Measurements from ENCODE around the gene UROC1. TPM values are rescaled to one million over a fixed set of nuclear protein-coding genes. Genes with fewer than 3 reads are reported as not detected.

UROC1 gene
- total RNA-seq, 1 donor, result not detected

GRCh38 chr3:126555795-126556636 lies 38.4 kb upstream of the UROC1 start:
- no peak for TF ChIP-seq CTCF (IDR thresholded peaks at IDR 0.05; ENCODE audit: insufficient read depth, low read length)
- H3K4me3 ChIP-seq (ENCODE audit: low read depth, low read length), result no peak overlapping the region
- DNase-seq (ENCODE audit: low read depth), result no peak

DNA sequence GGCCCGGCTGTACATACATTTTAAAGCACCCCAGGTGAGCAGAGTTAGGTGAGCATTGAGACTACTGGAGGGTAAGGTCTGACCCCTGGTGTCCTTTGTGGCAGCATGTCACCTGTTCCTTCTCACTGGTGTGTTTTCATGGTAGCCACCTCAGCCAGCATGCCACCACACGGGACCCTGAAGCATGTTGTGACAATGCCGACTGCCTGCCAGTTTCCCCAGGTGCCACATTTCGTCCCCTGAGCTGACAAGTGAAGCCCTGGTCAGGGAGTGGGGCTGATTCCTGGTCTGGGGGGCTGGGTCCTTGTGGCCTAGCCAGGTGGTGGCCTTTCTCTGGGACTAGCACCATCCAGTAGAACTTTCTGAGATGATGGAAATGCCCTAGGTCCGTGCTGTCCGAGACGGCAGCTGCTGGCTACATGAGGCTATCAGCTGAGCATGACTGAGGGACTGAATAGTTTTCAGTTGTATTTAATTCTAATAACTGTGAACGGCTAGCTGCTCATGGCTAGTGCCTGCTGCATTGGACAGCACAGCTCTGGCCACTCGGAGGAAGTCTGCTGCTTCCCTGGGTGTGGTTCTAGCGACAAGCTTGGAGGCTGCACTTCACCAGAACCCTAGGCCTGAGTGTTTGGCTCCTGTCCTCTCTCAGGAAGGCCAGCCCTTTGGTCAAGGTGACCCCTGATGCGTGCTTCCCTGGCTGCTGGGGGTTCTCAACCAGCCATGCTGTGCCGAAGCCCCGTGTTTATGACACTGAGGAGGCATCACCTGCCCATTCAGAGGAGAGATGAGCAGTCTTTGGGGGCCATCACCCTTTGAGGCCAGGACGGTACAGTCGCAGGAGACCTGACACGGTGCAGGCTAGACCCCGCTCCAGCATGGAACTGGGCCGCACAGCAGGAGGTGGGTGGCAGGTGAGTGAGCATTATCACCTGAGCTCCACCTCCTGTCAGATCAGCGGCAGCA lies 37.3 kb upstream of the UROC1 start:
- TF ChIP-seq CTCF (IDR thresholded peaks at IDR 0.05; ENCODE audit: insufficient read depth, low read length), result no peak
- H3K4me3 ChIP-seq (ENCODE audit: low read depth, low read length), result no peak overlapping the region
- DNase-seq (ENCODE audit: low read depth), result no peak

- DNase-seq (ENCODE audit: low read depth), result no peak
These were observed 35.9 kb upstream of the UROC1 start for GRCh38 chr3:126553284-126554084.

GRCh38 chr3:126552688-126553283 lies 35.2 kb upstream of the UROC1 start:
- no peak overlapping the region for H3K4me3 ChIP-seq (ENCODE audit: low read depth, low read length)
- DNase-seq (ENCODE audit: low read depth), result no peak
- no peak for TF ChIP-seq CTCF (IDR thresholded peaks at IDR 0.05; ENCODE audit: insufficient read depth, low read length)

More at GRCh38 chr3:126553284-126554084, 35.9 kb upstream of the UROC1 start:
- no peak for TF ChIP-seq CTCF (IDR thresholded peaks at IDR 0.05; ENCODE audit: insufficient read depth, low read length)
- no peak overlapping the region for H3K4me3 ChIP-seq (ENCODE audit: low read depth, low read length)

GRCh38 chr3:126551839-126552687 lies 34.5 kb upstream of the UROC1 start:
- H3K4me3 ChIP-seq (ENCODE audit: low read depth, low read length), result no peak overlapping the region
- DNase-seq (ENCODE audit: low read depth), result no peak
- no peak for TF ChIP-seq CTCF (IDR thresholded peaks at IDR 0.05; ENCODE audit: insufficient read depth, low read length)
